Measurements from ENCODE around the gene WARS2.

DNA sequence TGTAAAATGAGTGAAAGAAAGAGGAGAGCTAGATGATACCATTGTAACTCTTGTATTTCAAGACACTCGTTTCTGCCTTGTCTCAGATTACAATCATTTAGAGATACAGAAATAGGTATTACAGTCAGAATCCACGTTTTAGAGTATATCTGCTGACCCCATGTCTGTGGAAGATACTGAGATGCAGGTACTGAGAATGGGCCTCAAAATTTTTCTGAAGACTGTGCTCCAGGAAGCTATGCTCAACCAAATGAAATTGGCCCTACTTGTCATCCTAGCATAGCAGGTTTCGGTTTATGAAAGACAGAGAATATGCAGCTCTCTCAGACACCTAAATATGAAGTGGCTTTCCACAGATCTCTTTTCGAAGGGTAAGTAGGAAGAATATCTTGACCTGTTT lies 6.0 kb upstream of the WARS2 start:
- TF ChIP-seq CTCF (IDR thresholded peaks at IDR 0.05) (no peak), POLR2A (IDR thresholded peaks at IDR 0.05) (no peak)

Data from esophagus squamous epithelium (tissue), 4 donors.